ENCODE data around the gene IER5.

The IER5 gene

DNA sequence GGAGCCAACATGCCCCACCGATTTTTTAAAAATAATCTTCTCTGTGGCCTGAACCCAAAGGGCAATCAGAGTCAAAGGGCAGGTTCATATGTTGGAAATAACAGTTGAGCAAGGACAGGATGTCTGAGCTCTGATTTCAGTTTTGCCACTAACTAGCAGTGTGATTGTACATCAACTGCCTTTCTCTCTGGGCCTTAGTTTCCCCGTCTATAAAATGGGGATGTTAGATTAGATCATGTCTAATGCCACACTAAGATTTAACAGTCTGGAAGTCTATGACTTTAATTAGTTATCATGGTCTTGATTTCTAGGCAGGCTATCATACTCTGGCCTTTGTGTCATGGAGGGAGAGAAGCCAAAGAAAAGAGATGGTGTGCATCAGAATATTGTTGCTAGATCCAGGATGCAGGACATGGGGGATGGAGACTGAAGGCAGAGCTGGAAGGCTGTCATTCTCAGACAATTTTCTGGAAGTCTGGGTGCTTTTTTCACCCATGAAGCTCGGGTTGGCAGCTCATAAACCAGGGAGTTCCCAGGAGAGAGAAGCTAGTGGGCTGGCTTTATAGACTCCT, 28.4 kb downstream of the IER5 start:
- DNase-seq: no peak

GRCh38 chr1:181117648-181118449, 29.3 kb downstream of the IER5 start:
- no peak for DNase-seq

DNA sequence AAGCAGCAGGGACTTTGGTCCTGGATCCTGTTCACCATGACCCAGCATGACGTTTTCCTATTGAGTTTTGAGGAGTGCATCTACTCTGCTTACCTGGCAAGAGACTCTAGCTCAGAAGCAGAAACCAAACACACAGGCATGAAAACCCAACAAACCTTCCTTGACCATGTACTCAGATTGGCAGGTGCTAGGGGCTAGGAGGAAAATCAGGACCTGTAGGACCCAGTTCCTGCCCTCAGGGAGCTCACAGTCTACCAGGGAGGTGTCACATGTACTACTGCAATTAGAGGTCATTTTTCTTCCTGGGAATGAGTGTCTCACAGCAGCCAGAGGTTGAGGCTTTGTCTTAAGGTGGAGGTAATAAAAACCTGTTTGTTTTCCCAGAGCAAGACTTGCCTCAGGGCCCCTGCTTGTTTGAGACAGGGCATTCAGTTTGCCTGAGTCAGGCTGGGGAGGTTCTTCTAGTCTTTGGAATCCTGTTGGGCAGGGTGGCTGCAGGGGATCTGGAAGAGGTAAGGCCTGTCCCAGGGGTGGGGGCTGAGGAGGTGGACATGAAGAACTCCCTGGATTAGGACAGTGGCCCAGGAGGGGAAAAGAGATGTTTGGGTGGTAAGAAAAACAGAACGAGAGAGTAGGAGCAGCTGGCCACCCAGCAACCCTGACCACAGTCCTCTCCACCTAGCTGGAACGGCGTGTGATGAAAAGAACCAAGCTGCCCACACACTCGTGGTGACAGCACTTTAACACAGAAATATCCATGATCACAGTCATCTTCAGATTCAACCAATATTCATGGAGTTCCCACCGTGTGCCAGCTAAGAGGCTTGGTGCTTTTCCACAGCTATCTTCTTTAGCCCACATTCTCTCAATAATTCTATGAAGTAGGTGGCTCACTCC, 30.8 kb downstream of the IER5 start:
- DNase-seq: no peak

DNA sequence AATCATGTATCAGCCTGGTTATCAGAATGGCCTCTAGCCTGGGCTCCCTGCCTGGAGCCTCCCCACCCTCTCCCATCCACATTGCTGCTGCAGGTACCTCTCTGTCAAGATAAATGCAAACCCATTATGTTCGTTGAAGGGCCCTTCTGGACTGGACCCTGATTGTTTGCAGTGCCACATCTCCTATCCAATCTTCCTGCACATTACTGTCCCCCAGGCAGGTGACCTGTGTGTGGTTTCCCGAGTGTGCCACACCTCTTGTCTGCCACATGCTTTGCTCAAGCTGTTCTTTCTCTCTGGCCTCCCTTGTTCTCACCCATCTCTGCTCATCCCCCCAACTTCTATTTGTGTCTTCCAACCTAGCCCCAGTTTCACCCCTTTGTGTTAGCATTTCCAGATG, 32.4 kb downstream of the IER5 start:
- DNase-seq: no peak

- DNase-seq: no peak
These were observed 33.0 kb downstream of the IER5 start for GRCh38 chr1:181121498-181121897.

DNA sequence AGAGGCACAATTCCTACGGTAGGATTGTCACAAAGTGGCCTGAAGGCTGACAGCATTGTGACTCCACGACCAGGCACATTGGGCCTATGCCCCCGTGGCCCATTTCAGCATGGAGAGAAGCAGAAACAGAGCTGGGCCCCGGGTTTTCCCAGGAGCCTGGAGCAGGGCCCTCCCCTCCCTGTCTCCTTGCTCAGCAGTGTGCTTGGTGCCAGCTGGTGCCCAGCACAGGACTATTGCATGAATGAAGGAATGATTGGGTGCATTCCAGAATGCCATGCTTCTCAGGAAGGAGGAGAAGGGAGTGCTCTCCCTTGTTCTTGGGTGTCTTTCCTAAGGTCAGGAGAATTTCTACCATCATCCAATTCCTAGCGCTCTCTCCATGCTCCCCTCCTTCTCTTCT, 33.7 kb downstream of the IER5 start:
- no peak for DNase-seq

DNA sequence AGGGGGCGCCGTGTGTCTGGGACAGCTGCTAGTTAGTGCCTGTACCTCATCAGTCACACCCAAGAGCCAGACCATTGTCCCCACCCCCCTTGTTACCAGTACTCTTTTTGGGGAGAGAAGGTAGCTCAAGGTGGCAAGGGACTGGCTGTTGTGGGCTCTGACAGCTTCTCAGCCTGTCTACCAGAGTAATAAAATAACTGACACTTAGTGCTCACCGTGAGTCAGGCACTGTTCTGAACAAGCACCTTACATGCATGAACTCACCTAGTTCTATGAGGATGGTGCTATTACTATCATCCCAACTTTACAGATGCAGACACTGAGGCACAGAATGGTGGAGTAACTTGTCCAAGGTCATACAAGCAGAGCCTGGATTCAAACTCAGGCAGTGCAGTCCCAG, 34.7 kb downstream of the IER5 start:
- no peak for DNase-seq

GRCh38 chr1:181124291-181124751, 35.8 kb downstream of the IER5 start:
- DNase-seq: no peak

GRCh38 chr1:181126289-181126688, 37.8 kb downstream of the IER5 start:
- DNase-seq: peak; percentile 28

DNA sequence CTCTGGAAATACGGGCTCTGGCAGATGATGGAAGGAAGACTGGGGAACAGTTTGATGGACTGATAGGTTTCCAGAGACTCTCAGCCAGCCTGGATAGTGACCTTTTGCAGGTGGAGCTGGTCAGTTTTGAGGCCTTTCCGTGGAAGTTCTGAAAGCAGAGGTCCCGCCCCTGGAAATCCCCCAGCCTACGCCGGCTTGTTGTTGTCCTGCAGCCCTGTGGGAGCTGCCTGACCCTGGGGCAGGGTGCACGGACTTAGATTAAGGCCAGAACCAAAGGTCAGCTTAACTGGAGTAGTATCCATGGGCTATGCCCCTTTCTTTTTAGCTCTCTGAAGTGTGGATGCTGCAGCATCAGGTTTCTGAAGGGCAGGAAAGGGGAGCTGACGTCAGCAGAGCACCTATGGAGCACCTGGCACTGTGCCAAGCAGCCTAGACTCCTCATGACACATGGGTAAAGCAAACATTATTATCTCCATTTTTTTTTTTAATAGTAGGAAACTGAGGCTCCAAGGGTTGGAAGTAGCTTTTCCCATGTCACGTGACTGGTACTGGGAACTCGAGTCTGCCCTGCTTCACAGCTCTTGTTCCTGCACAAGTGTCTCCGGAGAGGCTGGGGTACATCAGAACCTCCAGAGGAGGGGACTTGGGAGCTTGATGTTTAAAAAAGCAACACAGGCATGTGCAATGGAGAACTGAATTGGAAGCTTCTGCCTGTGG, 38.5 kb downstream of the IER5 start:
- peak; percentile 28 for DNase-seq

DNA sequence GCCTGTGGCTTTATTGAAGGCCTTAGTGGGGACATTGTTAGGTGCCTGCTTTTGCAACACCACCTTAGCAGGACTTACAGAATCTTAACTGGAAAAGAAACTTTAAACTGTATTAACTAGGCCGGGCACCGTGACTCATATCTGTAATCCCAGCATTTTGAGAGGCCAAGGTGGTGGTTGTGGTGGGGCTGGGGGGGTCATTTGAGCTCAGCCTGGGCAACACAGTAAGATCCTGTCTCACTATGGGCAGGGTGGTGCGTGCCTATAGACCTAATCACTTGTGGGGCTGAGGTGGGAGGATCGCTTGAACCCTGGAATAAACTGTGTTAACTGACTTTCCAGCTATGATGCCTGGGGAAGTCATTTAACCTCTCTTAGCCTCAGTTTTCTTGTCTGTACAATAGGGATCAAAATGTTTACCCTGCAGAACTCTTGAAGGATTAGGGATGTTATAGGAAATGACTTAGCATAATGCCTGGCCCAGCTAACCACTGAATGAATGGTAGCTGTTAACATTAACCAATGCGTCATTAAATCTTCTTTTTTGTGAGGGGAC, 39.5 kb downstream of the IER5 start:
- no peak for DNase-seq

GRCh38 chr1:181128592-181129497, 40.3 kb downstream of the IER5 start:
- peak; percentile 95 for DNase-seq

DNA sequence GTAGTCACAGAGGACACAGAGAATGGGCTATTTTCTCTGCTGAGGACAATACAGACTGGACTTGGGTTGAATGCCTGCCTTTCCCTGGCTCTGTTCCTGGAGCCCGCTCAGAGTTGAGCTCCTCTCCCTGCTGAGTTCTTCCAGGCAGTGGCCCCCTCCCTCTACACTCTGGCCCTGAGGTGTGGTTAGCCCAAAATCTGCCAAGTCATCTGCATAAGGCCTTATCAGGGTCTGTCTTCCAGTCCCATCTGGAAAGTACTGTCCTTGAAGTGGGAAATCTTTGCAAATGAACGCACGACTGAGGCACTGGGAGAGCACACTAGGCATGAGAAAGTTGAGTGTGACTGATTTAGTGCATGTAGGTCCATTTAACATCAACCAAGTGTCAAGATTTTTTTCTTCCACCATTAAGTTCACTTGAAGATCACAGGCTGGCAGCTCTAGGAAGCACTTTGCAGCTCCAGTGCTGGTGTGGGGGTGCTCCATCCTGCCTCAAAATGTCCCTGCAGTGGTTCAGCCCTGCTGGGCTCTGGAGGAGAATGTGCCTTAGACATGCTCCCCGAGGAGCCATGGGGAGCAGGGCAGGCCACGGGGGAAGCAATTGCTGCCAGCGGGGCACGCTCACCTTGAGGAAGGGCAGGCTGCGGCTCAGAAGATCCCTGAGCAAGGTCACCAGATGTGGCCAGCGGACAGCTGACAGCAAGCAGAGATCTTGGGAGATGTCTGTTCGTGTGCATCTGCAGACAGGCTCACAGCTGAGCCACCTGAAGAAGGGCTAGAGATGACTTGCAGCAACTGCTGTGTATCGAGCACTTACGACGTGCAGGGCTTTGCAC, 41.5 kb downstream of the IER5 start:
- DNase-seq: peak; percentile 88

- DNase-seq: no peak
These were observed 42.9 kb downstream of the IER5 start for GRCh38 chr1:181131255-181131941.

DNA sequence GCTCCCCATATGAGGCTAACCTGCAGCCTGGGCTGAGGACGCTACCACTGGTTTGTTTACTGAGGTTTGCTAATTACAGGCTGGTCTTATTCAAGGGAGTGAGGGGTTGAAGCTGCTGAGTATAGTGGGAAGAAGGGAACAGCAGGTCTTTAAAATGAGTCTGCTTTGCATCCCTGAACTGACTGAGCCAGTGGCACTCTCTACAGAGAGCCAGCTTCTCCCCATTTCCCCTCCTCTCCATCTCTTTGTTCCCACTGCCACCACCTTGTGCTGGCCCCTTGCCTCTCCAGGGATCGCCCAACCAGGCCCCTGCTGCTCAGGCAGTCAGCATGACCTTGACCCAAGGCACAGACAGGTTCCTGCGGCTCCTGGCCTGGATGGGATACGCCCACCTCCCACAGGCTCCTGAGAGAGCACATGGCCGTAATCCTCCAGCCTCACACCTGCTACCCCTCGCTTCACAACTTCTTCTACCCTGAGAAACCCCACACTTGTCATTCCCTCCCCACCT, 45.0 kb downstream of the IER5 start:
- no peak for DNase-seq

DNA sequence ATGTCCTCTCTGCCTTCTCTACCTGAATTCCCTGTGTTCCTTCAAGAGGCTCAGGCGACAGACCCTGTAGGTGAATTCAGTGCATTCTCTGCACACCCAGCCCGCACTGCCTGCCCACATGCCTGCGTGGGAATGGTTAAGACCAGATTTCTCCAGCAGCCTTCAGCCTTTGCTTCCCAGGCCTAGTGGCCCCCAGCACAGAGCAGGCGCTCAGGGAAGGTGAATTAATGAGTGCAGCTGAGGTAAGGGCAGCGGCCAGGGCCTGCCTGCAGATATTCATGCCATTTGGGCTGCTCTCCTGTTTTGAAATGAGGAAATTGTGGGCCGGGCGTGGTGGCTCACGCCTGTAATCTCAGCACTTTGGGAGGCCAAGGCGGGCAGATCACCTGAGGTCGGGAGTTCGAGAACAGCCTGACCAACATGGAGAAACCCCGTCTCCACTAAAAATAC, 45.5 kb downstream of the IER5 start:
- no peak for DNase-seq

DNA sequence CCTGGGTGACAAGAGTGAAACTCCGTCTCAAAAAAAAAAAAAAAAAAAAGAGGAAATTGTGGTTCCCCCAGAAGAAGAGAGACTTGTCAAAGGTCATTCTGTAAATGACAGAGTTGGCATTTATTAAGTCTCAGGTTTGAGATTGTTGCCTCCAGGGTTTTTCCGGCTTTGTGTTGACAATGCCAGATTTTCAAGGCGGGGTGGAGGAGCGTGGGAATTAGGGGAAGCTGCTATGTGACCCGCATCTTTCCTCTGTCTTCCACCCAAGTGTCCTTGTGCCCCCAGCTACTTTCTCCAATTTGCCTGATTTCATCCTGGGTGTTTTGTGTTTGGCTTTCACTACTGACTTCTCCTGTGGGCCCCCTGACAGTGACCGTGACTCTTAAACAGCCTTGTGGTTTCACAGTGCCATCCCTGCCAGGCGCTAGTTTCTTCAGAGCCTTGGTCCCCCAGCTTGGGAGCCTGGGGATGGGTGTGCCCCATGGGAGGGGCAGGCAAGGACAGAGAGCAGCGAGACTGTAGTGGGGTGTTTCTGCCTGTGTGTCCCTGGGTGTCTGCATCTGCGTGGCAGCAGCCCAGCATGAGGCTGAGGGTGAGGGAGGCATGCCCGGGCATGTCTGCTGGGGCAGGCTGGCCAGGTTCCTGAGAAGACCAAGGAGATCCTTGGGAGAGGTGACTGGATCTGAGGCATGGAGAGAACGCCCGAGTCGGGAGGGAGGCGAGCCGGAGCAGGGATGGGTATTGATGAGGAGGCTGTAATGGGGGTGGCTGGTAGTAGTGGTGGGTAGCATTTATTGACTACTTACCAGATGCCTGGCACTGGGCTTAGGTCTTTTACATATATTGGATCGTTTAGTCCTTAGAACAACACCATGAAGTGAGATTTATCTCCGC, 46.3 kb downstream of the IER5 start:
- no peak for DNase-seq

DNA sequence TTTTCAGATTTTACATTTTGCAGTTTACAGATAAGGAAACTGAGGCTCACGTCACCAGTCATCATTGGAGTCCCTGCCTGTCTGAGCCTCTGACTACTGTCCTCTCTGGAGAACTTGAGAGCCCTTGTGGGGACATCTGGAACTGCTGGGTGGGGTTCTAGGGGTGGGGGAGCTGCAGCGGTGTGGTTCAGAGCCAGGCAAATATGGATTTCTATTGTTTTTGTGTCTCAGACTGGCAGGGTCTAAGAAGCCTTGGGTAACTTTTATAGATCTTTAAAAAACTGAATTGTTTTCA, 46.9 kb downstream of the IER5 start:
- DNase-seq: no peak

Measured in DMS 273 treated with DMSO at 0.1 percent for 48 hours (cell line).